ENCODE results near the gene ACADS. TPM values are rescaled to one million over a fixed set of nuclear protein-coding genes. Genes with fewer than 3 reads are reported as not detected.

Gene ACADS
- 11.3 TPM for total RNA-seq

GRCh38 chr12:120725659-120726509 is at the start of gene ACADS:
ACADS (plus strand) TSS chr12:120725826; CDS start chr12:120725886, 60 bp downstream.
- peak; percentile 97 for ATAC-seq

- peak; percentile 43 for ATAC-seq
Observed at GRCh38 chr12:120677765-120678473, 47.7 kb upstream of the ACADS start.

- ATAC-seq, result no peak
Observed at GRCh38 chr12:120678572-120678971, 47.1 kb upstream of the ACADS start.

GRCh38 chr12:120680165-120680738 is 45.4 kb upstream of the ACADS start:
- no peak for ATAC-seq

GRCh38 chr12:120684523-120684932 is 41.1 kb upstream of the ACADS start:
- no peak for ATAC-seq

- ATAC-seq, result no peak
Observed at GRCh38 chr12:120685522-120685921, 40.1 kb upstream of the ACADS start.

- peak; percentile 92 for ATAC-seq
Observed at GRCh38 chr12:120686151-120686689, 39.4 kb upstream of the ACADS start.

- ATAC-seq, result peak; percentile 95
Observed at GRCh38 chr12:120686690-120687577, 38.7 kb upstream of the ACADS start, which contains the start of gene MLEC. MLEC (plus strand) TSS chr12:120687149; CDS start chr12:120687297, 148 bp downstream.

GRCh38 chr12:120687578-120688289 is 37.9 kb upstream of the ACADS start:
- ATAC-seq, result no peak

GRCh38 chr12:120688527-120689071 is 37.0 kb upstream of the ACADS start:
- no peak for ATAC-seq

- ATAC-seq, result no peak
Observed at GRCh38 chr12:120689397-120690082, 36.1 kb upstream of the ACADS start.

GRCh38 chr12:120690083-120690450 is 35.6 kb upstream of the ACADS start:
- no peak for ATAC-seq

GRCh38 chr12:120690978-120691377 is 34.6 kb upstream of the ACADS start:
- ATAC-seq, result no peak

GRCh38 chr12:120692524-120693033 is 33.0 kb upstream of the ACADS start:
- no peak for ATAC-seq

GRCh38 chr12:120693848-120694247 is 31.8 kb upstream of the ACADS start:
- no peak for ATAC-seq

- ATAC-seq, result no peak
Observed at GRCh38 chr12:120696626-120697025, 29.0 kb upstream of the ACADS start.

GRCh38 chr12:120697344-120697743 is 28.3 kb upstream of the ACADS start:
- ATAC-seq, result no peak

- peak; percentile 23 for ATAC-seq
Observed at GRCh38 chr12:120698665-120699064, 27.0 kb upstream of the ACADS start.

- ATAC-seq, result no peak
Observed at GRCh38 chr12:120699553-120699952, 26.1 kb upstream of the ACADS start.

- no peak for ATAC-seq
Observed at GRCh38 chr12:120700886-120701285, 24.7 kb upstream of the ACADS start.
